Tongue (tissue), 2 donors: ENCODE results near the gene KLC4. TPM values are rescaled to one million over a fixed set of nuclear protein-coding genes. Genes with fewer than 3 reads are reported as not detected.
A peak's percentile ranks its signal among the peaks of the same experiment; 100 is the strongest.
"Not testable (repeated sequence)": the region's sequence is repeated elsewhere in the genome, so short reads cannot be mapped to it uniquely, and the experiment has no call there.

Experiments
- DNase-seq: peaks from one replicate; pipeline ENCODE4 v3.0.0-alpha.2; 2015
- total RNA-seq: library from RNA; depleted of rRNA; stranded (reverse); fragments of >200 nt; gene quantifications from one replicate; pipeline ENCODE4 v1.2.3, GENCODE V29; 2014

KLC4 gene
- total RNA-seq, 1 donor from 2014 or later, result 32.3 TPM

- peak; percentile 74 for DNase-seq
Measured at GRCh38 chr6:43070028-43070632, 10.7 kb downstream of the KLC4 start.

- peak; percentile 58 for DNase-seq
Measured at GRCh38 chr6:43074847-43075669, 15.6 kb downstream of the KLC4 start.

GRCh38 chr6:43075670-43076463 is 16.4 kb downstream of the KLC4 start, which contains the start of gene PTK7:
PTK7 (plus strand) TSS chr6:43076314; CDS start chr6:43076489, 175 bp downstream.
- peak; percentile 94 for DNase-seq

- peak; percentile 71 for DNase-seq
Measured at GRCh38 chr6:43076464-43077332, 17.3 kb downstream of the KLC4 start.

GRCh38 chr6:43077333-43077809 is 17.9 kb downstream of the KLC4 start:
- DNase-seq, result peak; percentile 8

GRCh38 chr6:43077981-43078511 is 18.6 kb downstream of the KLC4 start:
- DNase-seq, result no peak

GRCh38 chr6:43078691-43079090 is 19.3 kb downstream of the KLC4 start:
- DNase-seq, result peak; percentile 52

GRCh38 chr6:43081043-43081442 is 21.6 kb downstream of the KLC4 start:
- DNase-seq, result no peak

- DNase-seq, result not testable (repeated sequence)
Measured at GRCh38 chr6:43081922-43082321, 22.5 kb downstream of the KLC4 start.

- peak; percentile 79 for DNase-seq
Measured at GRCh38 chr6:43082806-43083655, 23.6 kb downstream of the KLC4 start.

- no peak for DNase-seq
Measured at GRCh38 chr6:43086022-43086658, 26.7 kb downstream of the KLC4 start.

GRCh38 chr6:43088654-43089056 is 29.2 kb downstream of the KLC4 start:
- DNase-seq, result no peak

- DNase-seq, result no peak
Measured at GRCh38 chr6:43089467-43089866, 30.0 kb downstream of the KLC4 start.

GRCh38 chr6:43089874-43090558 is 30.6 kb downstream of the KLC4 start:
- peak; percentile 48 for DNase-seq

- DNase-seq, result peak; percentile 74
Measured at GRCh38 chr6:43090559-43090956, 31.1 kb downstream of the KLC4 start.

- no peak for DNase-seq
Measured at GRCh38 chr6:43091020-43091419, 31.6 kb downstream of the KLC4 start.

GRCh38 chr6:43091436-43091991 is 32.1 kb downstream of the KLC4 start:
- DNase-seq, result no peak

GRCh38 chr6:43092635-43093034 is 33.2 kb downstream of the KLC4 start:
- no peak for DNase-seq
